NCI-H1092 treated with DMSO at 0.1 percent for 48 hours (cell line): Measurements from ENCODE around the gene FAM83E.
A peak's percentile ranks its signal among the peaks of the same experiment; 100 is the strongest.
"Not testable (repeated sequence)": the region's sequence is repeated elsewhere in the genome, so short reads cannot be mapped to it uniquely, and the experiment has no call there.

Experiments
- DNase-seq: peaks from one replicate; lab custom pipeline; 2025; lab: John Stamatoyannopoulos, UW

Gene FAM83E

DNA sequence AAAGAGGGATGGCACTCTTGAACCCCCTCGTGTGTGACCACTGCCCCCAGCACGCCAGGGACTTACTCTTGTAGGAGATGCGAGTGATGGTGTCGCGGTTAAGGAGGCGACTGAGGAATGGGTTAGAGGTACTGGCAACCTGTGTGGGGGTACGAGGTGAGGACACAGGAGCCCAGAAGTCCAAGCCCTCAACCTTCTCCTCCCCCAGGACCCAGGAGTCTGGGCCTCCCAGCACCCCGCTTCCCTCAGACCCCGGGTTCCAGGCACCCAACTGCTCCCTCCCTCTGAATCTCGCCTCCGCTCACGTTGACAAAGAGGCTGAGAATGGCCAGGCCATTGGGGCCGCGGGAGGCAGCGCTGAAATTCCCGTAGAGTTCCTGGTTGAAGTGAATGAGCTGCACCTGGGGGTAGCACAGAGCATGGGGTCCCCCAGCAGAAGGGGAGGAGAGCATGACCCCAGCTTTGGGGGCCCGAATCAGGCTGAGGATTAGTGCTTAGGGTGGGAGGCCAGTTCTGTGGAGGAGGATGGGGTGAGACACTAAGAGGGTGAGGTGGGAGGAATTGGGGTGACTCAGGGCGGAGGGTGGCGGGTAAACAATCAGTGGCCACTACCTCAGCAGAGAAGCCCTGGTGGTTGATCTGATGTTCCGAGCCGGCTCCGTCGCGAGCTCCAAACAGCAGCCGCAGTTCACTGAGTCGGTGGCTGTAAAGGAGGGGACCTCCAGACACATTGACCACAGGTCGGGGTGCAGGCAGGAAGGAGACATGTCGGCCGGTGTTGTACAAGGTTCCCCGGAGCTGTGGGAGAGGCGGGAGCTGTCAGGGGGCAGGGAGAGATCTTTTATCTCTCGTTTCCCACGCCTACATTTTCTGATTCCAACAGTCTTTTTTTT lies 24.9 kb upstream of the FAM83E start:
- DNase-seq, result no peak

DNA sequence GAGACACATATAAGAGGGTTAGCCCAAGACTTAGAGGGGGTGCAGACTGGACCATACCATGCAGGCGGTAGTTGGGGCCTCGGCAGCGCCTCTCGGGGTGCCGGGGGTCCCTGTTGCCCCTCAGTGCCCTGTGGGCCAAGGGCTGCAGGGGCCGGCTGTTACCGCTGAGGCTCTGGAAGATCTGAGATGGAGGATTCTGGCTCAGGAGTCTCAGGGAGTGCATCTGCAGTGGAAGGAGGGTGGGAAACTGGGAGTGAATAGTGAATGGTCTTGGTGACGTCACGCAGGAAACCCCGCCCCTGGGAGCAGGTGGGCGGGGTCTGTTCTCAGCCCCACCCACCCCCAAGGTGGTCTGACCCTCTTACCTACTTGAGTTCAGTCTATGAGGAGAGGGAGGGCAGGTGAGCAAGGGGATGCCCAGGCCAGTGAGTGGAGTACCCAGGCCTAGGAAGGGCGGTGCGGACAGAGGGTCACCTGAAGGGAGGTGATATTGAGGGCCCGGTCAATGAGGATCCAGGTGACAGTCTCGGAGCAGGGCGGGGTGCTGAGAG lies 24.0 kb upstream of the FAM83E start:
- DNase-seq, result no peak

DNA sequence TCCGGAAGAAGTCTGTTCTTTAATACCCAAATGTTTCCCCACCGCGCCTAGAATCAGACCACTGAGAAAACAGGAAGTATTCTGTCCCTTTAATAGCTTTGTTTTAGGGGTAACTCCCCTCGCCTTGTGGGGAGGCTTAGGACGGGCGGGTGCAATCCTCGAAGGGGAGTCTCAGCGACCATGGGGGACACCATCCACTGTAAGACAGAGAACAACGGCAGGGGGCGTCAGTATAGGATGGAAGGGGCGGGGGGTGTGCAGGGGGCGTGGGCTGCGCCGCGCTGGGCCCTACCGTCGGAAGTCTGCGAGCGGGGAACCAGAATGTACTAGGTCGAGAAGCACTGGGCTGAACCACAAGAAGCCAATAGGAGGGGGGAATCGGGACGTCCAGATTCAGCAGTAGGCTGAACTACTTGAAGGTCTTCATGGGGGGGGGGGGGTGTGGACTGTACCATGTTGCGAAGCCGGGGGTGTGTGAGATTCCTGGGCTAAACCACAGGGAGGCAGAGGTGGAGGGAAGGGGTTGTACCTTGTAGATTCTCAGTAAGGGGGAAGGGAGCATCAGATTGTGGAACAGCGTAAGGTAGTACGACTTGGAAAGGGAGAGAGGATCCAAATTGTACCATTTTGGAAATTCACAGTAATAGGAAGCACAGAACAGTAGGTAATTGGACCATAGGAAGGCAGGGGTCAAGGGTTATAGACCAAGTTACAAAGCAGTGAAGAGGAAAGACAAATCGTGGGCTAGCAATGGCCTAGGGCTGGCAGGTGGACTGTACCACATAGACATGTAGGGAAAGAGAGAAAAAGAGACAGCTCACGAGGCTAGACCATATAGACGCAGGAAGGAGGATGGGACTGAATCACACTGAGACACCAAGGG lies 23.3 kb upstream of the FAM83E start:
- peak; percentile 86 for DNase-seq

GRCh38 chr19:48637449-48637947 lies 22.6 kb upstream of the FAM83E start:
- DNase-seq, result peak; percentile 94

GRCh38 chr19:48636859-48637448 lies 22.1 kb upstream of the FAM83E start, which contains the start of gene DBP:
DBP (minus strand) TSS chr19:48637379; CDS start chr19:48636994, 385 bp downstream.
- peak; percentile 58 for DNase-seq

GRCh38 chr19:48635966-48636858 lies 21.3 kb upstream of the FAM83E start:
- peak; percentile 9 for DNase-seq

DNA sequence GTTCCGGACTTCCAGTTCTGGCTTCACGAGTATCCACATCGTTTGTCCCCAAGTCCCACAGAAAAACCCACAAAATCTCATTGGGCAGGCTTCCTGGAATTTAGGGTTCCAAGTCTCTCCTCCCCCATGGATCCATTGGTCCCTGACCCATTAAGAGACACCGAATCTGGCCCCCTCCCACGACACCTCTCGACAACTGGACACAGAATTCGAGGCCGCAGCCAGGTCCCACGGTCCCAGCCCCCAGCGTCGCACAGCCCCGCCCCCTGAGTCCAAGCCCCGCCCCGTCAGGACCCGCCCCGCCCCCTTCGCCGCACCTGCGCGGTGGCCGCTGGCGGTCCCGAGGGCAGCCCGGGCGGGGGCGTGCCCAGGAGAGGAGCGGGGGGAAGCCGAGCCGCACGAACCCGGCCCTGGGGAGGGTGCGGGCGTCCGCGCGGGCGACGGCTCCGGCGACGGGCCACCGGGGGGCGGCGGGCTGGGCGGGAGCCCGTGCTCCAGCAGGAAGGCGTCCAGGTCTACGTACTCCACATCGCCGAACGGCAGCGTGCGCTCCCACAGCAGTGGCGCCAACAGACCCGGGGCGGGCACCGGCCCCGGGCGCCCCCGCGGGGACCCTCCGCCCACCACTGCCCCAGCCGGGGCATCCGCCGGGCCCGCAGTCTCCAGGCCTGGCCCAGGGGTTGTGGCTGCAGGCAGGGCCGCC lies 20.5 kb upstream of the FAM83E start:
- peak; percentile 58 for DNase-seq

GRCh38 chr19:48634424-48635262 lies 19.8 kb upstream of the FAM83E start:
- DNase-seq, result peak; percentile 90

GRCh38 chr19:48634036-48634342 lies 19.1 kb upstream of the FAM83E start:
- DNase-seq, result no peak

- no peak for DNase-seq
Measured at GRCh38 chr19:48633148-48634035, 18.5 kb upstream of the FAM83E start.

DNA sequence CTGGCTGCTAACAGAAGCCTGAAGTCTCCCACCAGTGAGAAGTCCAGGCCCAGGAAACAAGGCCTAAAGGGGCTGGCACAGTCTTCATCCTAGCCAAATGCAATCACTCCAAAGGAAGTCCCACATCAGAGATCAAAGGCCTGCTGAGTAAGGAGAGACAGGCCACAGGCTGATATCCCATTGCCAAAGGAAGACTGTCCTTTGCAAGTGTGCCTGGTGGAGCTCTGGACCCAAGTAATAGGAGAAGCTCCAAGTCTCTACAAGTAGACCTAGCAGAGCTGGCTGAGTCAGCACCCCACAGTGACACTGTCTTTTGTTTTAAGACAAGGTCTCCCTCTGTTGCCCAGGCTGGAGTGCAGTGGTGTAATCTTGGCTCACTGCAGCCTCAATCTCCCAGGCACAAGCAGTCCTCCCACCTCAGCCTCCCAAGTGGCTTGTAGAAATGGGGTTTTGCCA lies 17.8 kb upstream of the FAM83E start:
- DNase-seq, result no peak

- DNase-seq, result not testable (repeated sequence)
Measured at GRCh38 chr19:48632286-48632685, 17.4 kb upstream of the FAM83E start.

DNA sequence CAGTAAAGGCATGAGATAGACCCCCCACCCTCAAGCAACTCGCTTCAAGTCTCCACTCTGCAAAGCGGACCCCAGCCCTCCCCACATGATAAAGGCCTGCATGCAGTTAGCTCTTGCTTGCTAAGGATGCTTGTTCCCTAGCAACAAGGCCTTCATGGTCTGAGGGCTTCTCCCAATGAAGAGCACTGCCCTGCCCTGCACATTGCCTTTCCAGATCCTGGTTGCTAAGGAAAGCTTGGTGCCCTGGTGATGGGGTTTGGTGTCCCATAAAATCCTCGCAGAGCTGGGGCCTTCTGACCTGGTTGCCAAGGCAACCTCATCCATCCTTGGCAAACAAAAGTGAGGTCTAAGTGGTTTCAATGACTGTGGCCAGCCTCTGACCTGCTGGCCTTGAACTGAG lies 16.3 kb upstream of the FAM83E start:
- DNase-seq, result no peak

- no peak for DNase-seq
Measured at GRCh38 chr19:48630296-48631063, 15.6 kb upstream of the FAM83E start.

- no peak for DNase-seq
Measured at GRCh38 chr19:48629599-48630295, 14.9 kb upstream of the FAM83E start.

DNA sequence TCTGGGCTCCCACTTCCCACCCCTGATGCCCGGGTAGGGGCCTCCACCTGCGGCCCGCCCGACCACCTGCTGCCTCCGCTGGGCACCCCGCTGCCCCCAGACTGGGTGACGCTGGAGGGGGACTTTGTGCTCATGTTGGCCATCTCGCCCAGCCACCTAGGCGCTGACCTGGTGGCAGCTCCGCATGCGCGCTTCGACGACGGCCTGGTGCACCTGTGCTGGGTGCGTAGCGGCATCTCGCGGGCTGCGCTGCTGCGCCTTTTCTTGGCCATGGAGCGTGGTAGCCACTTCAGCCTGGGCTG lies 14.4 kb upstream of the FAM83E start:
- DNase-seq, result no peak
